ENCODE results near the gene TTPAL.

TTPAL gene

GRCh38 chr20:44502968-44503367 is 27.3 kb downstream of the TTPAL start:
- no peak for DNase-seq

DNA sequence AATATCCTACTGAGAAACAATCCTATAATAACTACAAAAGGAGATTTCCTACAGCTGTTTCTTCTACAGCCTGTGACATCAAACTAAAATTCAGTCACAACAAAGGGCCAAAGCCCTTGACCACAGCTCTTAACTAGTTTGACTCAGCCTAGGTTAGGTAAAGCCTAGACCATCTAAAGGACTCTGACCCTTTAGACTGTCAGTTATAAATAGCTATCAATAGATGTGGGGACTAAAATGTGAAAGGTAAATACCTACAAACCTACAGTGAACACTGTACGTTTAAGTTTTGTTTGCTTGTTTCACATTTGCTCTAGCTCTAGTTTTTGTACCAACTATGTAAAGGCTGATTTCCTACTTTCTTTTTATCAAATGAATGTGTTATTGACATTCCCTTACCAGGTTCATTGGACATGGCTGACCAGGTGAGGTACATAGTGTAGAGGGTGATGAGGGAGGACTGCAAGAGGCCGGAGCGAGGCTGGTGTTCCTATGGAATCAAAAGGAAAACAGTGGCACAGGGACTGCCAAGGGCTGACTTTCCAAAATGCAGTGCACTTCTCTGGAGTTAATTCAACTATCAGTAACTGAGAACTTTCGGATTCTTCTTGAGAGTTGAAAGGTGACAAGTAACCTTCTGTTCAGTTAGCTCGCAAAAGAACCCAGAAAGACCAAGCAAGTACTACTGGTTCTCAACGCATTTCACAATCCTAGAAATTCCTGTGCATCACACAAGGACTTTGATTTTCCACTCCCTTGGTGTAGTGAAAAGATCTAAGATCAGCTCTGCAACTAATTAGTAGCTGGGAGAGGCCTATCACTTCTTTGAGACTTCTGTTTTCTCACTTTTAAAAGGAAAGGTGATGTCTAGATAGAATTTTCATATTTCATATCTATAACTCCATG is 29.0 kb downstream of the TTPAL start:
- no peak for DNase-seq

DNA sequence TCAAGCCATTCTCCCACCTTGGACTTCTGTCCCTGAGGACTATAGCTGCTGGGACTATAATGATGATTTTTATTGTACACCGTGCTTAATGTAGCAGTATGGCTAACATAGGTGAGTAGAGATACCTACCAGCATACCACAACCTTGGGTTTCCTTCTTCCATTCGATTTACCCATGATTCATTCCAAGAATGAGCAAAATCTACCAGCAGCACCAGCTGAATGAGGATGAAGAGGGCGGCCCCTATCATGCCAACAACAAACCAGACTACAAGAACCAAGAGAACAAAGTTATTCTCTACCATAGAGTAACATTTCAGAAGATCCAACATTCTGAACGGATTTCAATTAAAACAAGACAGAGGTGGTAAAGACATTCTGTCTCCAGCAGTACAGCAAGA is 34.1 kb downstream of the TTPAL start:
- DNase-seq, result no peak

DNA sequence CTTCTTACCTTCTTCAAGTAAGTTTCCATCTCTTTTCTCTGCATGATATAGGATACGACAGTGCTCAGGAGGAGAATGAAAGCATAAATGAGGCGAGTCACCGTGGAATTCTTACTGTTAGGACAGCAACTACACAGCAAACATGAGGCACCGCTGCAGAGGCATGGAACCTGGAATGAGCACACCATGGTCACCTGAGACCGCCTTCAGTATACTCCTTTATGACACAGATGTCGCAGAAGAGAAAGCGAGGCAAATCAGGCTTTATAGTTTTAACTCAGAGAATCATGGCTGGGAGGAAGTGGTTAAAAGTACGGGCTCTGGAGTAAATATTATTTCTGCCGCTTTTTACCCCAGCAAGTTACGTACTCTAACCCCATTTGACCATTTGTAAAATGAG is 38.2 kb downstream of the TTPAL start:
- no peak for DNase-seq

- DNase-seq, result no peak
These were observed 40.8 kb downstream of the TTPAL start for GRCh38 chr20:44516491-44516890.

GRCh38 chr20:44517454-44517853 is 41.8 kb downstream of the TTPAL start:
- DNase-seq, result no peak

DNA sequence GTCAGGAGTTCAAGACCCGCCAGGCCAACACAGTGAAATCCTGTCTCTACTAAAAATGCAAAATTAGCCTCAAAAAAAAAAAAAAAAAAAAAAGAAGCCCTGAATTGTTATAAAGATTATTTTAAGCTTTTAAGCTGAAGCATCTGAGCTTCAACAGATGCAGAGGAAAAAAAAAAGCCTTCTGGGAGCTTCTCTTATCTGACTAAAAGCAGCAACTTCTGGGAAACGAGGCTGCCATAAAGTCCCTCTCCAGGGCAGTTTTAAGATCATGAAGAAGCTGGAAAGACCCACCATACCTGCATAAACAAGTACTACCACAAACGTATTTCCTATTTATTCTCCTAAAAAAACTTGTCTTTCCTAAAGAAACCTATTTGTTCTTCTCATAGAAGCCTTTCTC is 42.6 kb downstream of the TTPAL start:
- DNase-seq, result no peak

DNA sequence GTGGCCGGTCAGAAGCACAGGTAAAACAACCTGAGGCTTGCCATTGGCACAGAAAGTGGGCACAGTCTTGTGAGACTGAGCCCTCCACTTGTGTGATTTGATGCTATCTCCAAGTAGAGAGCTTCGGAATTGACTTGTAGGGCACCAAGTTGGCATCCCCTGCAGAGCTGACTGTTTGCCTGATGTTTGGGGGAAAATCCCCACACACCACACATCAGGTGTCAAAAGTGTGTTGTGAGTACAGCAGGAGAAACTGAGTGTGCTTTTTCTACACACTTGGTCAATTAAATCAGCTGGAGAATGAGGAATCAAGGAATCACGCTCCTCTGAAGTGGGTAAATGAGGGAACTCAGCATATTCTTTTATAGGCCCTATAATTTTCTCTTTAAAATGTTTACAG is 45.2 kb downstream of the TTPAL start:
- DNase-seq, result no peak

GRCh38 chr20:44521484-44522481 is 46.1 kb downstream of the TTPAL start, which contains the start of gene SERINC3:
Gene SERINC3 (minus strand): TSS chr20:44522070. CDS start chr20:44521951, 119 bp downstream.
- DNase-seq, result peak; percentile 94

DNA sequence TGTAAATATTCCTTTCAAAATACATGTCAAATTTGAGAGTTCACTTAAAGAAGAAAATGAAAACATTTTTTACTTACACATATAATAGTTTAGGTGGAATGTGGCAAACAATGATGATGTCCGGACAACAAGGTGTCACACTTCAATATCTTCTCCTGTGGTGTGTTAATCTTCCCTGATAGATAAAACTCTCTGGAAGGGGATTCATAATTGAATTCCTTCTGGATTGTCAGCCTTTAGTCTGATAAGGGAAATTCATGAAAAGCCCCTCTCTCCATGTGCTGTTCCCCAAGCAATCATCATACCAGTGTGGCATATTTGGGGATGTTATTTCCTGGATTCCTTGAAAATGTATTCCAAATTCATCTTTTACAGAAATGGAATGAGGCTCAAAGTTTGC is 47.2 kb downstream of the TTPAL start:
- no peak for DNase-seq

DNA sequence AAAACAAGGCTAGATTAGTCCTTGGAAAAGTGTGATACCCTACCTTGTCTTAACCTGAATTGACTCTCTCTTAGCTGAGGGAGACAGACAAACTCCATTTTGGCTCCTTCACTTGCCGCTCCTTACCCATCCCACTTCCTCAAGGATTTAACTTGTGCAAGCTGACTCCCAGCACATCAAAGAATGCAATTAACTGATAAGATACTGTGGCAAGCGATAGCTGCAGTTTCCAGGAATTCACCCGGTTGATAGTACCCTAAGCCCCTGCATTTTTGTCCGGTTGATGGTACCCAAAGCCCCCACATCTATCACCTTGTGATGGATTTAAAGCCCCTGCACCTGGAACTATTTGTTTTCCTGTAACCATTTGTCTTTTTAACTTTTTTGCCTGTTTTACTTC is 48.1 kb downstream of the TTPAL start:
- no peak for DNase-seq

GRCh38 chr20:44526129-44526528 is 50.5 kb downstream of the TTPAL start:
- no peak for DNase-seq

DNA sequence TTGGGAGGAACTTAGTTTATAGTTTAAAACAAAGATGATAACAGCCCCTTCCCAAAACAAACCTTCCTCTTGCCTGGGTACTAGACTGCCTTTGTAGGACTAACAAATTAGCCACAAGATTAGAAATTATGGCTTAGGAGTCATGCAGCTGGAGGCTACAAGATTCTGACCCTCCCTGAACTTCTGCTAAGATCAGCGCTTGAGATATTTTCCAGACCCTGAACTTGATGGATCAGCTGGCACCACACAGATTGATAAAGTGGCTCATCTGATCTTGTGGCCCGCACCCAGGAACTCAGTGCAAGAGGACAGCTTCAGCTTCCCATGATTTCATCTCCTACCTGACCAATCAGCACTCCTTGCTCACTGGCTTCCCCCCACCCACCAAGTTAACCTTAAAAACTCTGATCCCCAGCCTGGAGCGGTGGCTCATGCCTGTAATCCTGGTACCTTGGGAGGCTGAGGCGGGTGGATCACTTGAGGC is 52.1 kb downstream of the TTPAL start:
- DNase-seq, result no peak

DNA sequence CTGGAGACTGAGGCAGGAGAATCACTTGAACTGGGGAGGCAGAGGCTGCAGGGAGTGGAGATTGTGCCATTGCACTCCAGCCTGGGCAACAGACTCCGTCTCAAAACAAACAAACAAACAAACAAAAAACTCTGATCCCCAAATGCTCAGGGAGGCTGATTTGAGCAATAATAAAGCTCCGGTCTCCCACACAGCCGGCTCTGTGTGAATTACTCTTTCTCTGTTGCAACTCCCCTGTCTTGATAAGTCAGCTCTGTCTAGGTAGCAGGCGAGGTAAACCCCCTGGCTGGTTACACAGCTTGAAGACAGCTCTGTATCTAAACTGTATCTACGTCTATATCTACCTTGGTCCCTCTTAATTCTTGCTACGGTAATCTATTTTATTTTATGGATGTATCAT is 52.6 kb downstream of the TTPAL start:
- no peak for DNase-seq

GRCh38 chr20:44532259-44532980 is 56.7 kb downstream of the TTPAL start:
- no peak for DNase-seq

DNA sequence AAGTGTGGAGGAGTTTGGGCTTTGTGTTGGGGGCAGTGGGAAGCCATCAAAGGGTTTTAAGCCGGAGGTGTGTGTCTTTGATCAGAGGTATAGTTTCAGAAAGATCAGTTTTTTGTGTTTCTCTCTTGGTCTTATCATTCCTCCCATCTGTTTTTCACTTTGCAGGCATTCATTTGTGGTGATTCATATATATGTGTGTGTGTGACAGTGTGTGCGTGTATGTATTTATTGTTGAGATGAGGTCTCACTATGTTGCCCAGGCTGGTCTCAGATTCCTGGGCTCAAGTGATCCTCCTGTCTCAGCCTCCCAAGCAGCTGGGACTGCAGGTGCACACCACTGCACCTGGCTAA is 57.3 kb downstream of the TTPAL start:
- DNase-seq, result no peak

DNA sequence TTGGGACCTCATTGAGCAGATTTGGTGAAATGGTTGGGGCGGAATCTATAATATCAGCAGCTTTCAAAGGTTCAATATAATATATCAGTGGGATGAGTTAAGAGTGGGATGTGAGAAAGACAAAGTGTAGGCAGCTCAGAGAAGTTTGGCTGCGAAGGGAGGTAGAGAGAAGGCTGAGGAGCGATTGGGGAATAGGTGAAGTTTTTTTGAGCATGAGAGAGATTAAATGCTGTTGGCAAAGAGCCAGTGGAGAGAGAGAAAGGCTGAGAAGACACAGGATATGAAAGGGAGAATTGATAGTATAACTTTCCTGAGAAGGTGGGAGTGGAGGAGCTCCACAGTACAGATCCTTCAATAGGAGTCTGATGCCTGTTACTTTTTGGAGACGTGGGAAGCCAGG is 58.3 kb downstream of the TTPAL start:
- no peak for DNase-seq

GRCh38 chr20:44536175-44536574 is 60.5 kb downstream of the TTPAL start:
- no peak for DNase-seq

DNA sequence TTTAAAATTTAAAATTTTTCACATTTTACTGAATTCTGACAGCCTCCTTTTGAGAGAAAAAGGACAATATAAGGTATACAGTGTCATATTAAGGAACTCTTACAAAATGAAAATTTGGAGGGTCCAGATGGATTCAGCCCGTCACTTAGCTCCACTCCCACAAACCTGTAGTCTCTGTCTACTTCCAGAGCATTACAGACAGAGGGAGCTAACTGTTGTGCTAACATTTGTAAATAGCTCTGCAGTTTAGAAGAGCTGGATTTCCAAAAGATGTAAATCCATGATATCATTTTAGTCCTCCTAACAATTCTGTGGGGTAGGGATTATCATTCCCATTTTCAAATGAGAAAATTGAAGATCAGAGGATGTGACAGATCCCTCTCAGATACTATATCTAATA is 62.3 kb downstream of the TTPAL start:
- no peak for DNase-seq

GRCh38 chr20:44540834-44541233 is 65.2 kb downstream of the TTPAL start:
- DNase-seq, result no peak

DNA sequence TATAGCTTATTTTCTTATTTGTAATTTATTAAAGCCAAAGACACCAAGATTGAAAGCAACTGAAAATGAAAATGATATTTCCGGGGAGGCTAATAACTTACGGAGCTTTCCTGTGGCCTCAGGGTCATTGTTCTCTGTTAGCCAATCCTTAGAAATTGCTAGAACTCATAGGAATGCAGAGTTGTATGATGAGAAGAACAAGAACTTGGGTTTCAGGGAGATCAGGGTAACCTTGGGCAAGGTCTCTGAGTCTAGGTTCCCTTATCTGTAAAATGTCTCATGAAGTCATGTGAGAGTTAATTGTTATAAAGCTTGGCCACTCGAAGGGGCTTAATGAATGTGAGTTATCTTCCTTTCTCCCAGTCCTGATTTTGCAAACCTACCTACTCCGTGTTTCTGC is 66.3 kb downstream of the TTPAL start:
- DNase-seq, result no peak

- DNase-seq, result no peak
These were observed 67.2 kb downstream of the TTPAL start for GRCh38 chr20:44542890-44543289.

DNA sequence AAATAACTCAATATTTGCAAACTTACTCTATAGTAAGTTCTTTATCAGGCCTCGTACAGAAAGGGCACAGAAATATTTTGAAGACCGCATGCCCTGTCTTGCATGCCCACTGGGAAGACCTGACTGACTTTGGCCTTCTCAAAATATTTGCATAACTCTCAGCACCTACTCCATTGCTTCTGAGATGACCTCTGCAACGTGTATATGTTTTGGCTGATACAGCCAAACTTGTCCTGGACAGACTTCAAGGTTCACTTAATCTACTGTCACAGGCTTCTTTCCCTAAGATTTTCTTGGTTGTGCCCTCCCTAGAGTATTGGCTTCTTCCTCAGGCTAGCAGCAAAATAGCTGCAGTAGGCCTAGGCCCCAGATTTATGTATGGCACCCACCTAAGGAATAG is 67.7 kb downstream of the TTPAL start:
- DNase-seq, result no peak
